Subcutaneous adipose tissue (tissue), 4 donors: ENCODE results near the gene RXRA. TPM values are rescaled to one million over a fixed set of nuclear protein-coding genes. Genes with fewer than 3 reads are reported as not detected.

Source experiments
- total RNA-seq, 4 donors: library from RNA; depleted of rRNA; stranded (reverse); fragments of >200 nt; gene quantifications; one replicate each; pipeline ENCODE4 v1.1.0, GENCODE V29; 2016
- TF ChIP-seq, protein P1 (sequence below): fragments of 450-650 bp; IDR thresholded peaks from one replicate; pipeline ENCODE4 v1.5.1; 2016; ENCODE audit warnings: low read depth, mild to moderate bottlenecking, control low read depth, antibody characterized with exemption, moderate library complexity

Gene RXRA
- total RNA-seq, 4 donors from 2014 or later: 39.1 to 141 (median 53.6) TPM

DNA sequence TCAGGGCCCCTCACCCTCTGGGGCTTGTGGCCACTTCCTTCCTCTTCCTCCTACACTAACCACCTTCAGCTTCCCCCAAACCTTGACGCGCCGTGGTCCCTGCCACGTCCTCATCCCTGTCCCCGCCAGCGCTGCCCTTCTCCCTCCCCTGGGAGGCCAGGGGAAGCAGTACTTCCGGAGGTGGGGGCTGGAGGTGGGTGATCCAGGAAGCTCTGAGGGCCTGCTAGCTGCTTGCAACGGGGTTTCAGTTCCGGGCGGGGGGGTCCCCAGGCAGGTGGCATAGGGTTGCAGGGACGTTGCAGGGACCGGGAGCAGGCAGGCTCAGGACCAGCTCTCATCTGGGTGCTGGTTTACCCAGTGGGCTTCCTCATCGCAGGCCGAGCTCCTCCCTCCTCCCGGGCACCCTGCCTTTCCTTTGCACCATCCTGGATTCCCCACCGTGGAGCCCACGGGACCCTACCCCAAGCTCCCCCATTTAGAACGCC is 70.0 kb downstream of the RXRA start:
- TF ChIP-seq, protein P1, sequence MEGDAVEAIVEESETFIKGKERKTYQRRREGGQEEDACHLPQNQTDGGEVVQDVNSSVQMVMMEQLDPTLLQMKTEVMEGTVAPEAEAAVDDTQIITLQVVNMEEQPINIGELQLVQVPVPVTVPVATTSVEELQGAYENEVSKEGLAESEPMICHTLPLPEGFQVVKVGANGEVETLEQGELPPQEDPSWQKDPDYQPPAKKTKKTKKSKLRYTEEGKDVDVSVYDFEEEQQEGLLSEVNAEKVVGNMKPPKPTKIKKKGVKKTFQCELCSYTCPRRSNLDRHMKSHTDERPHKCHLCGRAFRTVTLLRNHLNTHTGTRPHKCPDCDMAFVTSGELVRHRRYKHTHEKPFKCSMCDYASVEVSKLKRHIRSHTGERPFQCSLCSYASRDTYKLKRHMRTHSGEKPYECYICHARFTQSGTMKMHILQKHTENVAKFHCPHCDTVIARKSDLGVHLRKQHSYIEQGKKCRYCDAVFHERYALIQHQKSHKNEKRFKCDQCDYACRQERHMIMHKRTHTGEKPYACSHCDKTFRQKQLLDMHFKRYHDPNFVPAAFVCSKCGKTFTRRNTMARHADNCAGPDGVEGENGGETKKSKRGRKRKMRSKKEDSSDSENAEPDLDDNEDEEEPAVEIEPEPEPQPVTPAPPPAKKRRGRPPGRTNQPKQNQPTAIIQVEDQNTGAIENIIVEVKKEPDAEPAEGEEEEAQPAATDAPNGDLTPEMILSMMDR: no peak

DNA sequence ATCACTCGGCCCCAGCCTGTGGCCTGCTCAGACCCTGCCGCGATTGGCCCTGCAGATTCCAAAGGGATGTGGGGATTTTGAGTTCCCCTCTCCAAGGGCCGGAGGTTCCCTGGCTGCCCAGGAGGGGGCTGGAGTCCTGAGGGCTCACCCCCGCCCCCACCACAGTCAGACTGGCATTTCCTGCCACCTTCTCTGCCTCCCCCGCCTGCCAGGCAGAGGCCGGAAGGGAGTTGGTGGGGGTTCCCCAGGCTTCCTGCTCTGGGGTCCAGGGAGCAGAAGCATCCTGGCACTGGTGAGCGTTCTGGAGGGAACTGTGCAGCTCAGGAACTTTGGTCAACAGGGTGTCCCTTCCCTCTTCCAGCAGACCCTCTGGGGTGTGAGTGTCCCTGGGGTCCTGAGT is 70.6 kb downstream of the RXRA start:
- TF ChIP-seq, protein P1: no peak

DNA sequence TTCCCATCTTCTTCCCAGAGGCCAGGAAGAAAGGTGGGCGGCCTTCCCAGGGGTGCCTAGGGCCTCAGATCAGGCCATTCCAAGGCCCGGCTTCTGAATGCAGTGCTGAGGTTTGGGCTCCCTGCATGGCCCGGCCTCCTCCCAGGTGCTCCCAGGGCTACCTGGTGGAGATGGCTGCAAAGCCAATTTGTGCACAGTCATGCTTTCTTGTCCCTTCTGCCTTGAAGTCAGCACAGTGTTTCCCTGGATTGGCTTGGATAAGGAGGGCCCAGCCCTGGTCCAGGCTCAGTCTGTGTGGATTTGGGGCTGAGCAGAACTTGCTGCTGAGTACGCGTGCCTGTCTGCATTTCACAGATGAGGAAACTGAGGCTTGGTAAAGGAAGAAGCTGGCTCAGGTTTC is 72.5 kb downstream of the RXRA start:
- TF ChIP-seq, protein P1: no peak

DNA sequence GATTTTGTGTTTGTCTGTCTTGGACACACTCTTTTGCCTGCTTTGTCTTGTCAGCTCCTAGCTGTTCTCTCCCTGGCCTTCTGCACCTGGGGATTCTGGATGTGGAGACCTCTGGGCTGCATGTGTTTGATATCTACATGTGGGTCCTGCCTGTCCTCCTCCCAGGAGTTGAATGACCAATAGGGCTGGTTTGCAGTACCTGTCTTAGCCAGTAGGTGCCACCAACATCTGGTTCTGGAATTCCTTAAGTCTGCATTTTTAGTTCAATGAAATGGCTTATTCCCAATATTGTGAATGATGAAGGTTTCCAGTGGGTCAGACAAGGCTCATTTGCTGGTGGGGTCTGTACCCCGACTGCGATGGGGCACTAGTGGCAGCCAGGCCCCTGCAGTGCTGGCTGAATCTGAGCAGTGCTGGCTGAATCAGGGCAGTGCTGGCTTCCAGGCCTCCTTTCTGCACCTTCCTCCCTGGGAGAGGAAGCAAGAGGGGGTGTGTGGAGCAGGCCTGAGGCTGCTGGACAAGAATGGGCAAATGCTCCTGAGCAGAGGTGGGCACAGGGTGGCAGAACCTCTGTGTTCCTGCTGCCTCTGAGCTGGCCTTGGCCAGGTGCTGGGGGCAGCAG is 73.3 kb downstream of the RXRA start:
- TF ChIP-seq, protein P1: no peak

DNA sequence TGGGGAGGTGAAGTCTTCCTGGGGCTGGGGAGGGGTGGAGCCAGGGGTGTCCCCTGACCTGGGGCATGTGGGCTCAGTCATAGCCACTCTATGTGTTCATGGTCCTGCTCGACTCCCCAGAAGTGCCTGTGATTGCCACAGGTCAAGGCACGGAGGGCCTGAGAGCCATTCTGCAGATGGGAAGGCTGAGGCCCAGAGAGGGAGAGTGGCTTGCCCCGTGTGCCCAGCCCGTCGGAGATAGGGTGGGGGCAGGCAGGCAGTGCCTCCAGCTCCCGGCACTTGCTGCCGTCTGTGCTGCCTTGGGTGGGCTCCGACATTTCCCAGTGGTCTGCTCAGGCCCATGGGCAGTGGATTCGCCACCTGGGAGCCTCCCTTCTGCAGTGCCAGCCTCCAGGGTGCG is 74.0 kb downstream of the RXRA start:
- TF ChIP-seq, protein P1: no peak

DNA sequence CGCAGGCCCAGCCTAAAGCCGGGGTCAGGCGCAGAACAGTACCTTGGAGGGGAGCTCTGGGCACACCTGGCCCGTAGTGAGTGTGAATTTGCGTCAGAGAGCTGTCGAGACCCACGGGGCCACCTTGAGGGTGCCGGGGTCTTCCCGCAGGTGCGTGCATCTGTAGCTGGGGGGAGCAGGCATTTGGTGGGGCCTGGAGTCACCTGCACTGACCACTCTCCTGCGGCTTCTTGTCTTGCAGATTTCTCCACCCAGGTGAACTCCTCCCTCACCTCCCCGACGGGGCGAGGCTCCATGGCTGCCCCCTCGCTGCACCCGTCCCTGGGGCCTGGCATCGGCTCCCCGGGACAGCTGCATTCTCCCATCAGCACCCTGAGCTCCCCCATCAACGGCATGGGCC is 75.1 kb downstream of the RXRA start:
- TF ChIP-seq, protein P1: no peak

DNA sequence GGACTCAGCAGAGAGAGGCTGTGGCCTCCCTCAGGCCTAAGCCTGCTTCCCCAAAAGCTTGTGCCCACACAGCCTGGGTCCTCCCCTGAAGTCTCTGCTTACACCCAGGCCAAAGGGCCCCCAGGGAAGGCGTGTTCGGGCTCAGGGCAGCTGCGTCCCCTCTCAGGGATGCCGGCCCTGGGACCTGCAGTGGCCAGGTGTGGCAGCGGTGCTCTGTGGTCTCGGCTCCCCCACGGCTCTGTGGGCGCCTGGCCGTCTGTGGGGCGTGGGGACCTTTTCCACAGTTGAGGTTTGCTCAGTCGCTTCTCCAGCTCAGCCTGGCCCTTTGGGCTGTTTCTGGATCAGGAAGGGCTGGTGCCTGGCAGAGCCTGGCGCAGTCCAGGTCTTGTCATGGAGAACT is 75.9 kb downstream of the RXRA start:
- TF ChIP-seq, protein P1: no peak
